T-cell (primary cell): ENCODE results near the gene GPHN. TPM values are rescaled to one million over a fixed set of nuclear protein-coding genes. Genes with fewer than 3 reads are reported as not detected.
A peak's percentile ranks its signal among the peaks of the same experiment; 100 is the strongest.

Experiments used
- ATAC-seq, 4 experiments: fragments of 200-7000 bp in 3 of 4; fragments of 150-1000 bp in 1 of 4; cut with Tn5 transposase; replicated peaks in 1 of 4; 1 replicate in 3 of 4; 2 replicates in 1 of 4; pipeline ENCODE4 v1.10.0; 2021; ENCODE audit warnings: moderate library complexity in 3 of 4, mild to moderate bottlenecking in 2 of 4, moderate number of reproducible peaks in 1 of 4
- CTCF ChIA-PET, 2 donors: fragments of 300-600 bp; sonication (Branson Sonifier 250); formaldehyde crosslinking; loops; one replicate each; lab custom pipeline; 2022; ENCODE audit warnings: antibody characterized with exemption in 2 of 2; lab: Charles Lee
- POLR2A ChIA-PET, 2 donors: fragments of 300-600 bp; sonication (Branson Sonifier 250); formaldehyde crosslinking; loops; one replicate each; lab custom pipeline; 2022; ENCODE audit warnings: antibody characterized with exemption in 2 of 2; lab: Charles Lee
- DNase-seq, 35 experiments: peaks; one replicate each; pipeline versions ENCODE4 v3.0.0 to v3.0.0-alpha.2; 2013 to 2023
- H3K27ac ChIP-seq: one replicate; pipeline ENCODE4 v1.5.1; 2013; ENCODE audit warnings: low read length
- H3K27me3 ChIP-seq, 2 experiments: replicated peaks in 1 of 2; 1 replicate in 1 of 2; 2 replicates in 1 of 2; pipeline versions ENCODE4 v1.6.1 to v1.7.0; 2013; ENCODE audit warnings: low read length in 1 of 2, mixed read lengths in 1 of 2; ENCODE audit not compliant: control insufficient read depth in 2 of 2, insufficient read depth in 2 of 2; ENCODE audit errors: extremely low read depth in 1 of 2
- H3K36me3 ChIP-seq, 2 donors: 1 replicate in 1 of 2; 2 replicates in 1 of 2; pipeline versions ENCODE4 v1.6.1 to v1.7.0; 2013; ENCODE audit warnings: low read length in 1 of 2; ENCODE audit not compliant: control insufficient read depth in 2 of 2, insufficient read depth in 1 of 2; ENCODE audit errors: extremely low read depth in 1 of 2
- H3K4me1 ChIP-seq, 2 experiments: 1 replicate in 1 of 2; 2 replicates in 1 of 2; pipeline versions ENCODE4 v1.6.1 to v1.7.0; 2013; ENCODE audit warnings: low read length in 2 of 2, mixed read lengths in 1 of 2; ENCODE audit not compliant: insufficient read depth in 2 of 2, control insufficient read depth in 1 of 2; ENCODE audit errors: extremely low read depth in 1 of 2
- H3K4me3 ChIP-seq, 2 donors: 1 replicate in 1 of 2; 2 replicates in 1 of 2; pipeline versions ENCODE4 v1.5.1 to v1.7.0; 2013; ENCODE audit warnings: mild to moderate bottlenecking in 2 of 2, low read length in 1 of 2, moderate library complexity in 1 of 2; ENCODE audit not compliant: control insufficient read depth in 1 of 2; ENCODE audit errors: extremely low read depth in 1 of 2
- H3K9me3 ChIP-seq: 2 replicates; pipeline ENCODE4 v1.7.0; 2013
- H3K27ac Mint-ChIP-seq, 2 donors: one replicate each; pipeline ENCODE4 v1.8.0; 2020 to 2021; ENCODE audit warnings: mild to moderate bottlenecking in 2 of 2, mixed read lengths in 2 of 2
- H3K27me3 Mint-ChIP-seq, 2 donors: one replicate each; pipeline ENCODE4 v1.8.0; 2021 to 2022; ENCODE audit warnings: mixed read lengths in 2 of 2
- H3K36me3 Mint-ChIP-seq: one replicate; pipeline ENCODE4 v1.8.0; 2021; ENCODE audit warnings: mixed read lengths
- H3K4me1 Mint-ChIP-seq, 3 donors: one replicate each; pipeline ENCODE4 v1.8.0; 2020 to 2022; ENCODE audit warnings: mixed read lengths in 3 of 3, mild to moderate bottlenecking in 1 of 3
- H3K4me3 Mint-ChIP-seq, 3 donors: one replicate each; pipeline ENCODE4 v1.8.0; 2020 to 2022; ENCODE audit warnings: mild to moderate bottlenecking in 3 of 3, mixed read lengths in 3 of 3, moderate library complexity in 3 of 3
- H3K9me3 Mint-ChIP-seq, 3 donors: one replicate each; pipeline ENCODE4 v1.8.0; 2020 to 2022; ENCODE audit warnings: mixed read lengths in 3 of 3
- WGBS: methylation state at CpG from one replicate; pipeline ENCODE4 v1.1.5; 2013; ENCODE audit warnings: missing lambda C conversion rate; ENCODE audit not compliant: insufficient coverage; 5-methylcytosine and 5-hydroxymethylcytosine counted together
- total RNA-seq, 35 experiments: library from RNA in 6 of 35; stranded (reverse) in 6 of 35; fragments of 120-200 nt in 1 of 35; gene quantifications; one replicate each; pipeline versions ENCODE4 v1.2.1 to v1.2.4 and lab custom pipeline; 2013 to 2026

Gene GPHN
- total RNA-seq (10 to 100 TPM; 13.9 to 21.1 (median 14.4) TPM), total RNA-seq (lab: John Stamatoyannopoulos, UW) (4.5 to 27.5 (median 10.8) reads per million in 29 experiments)
- 14.8 TPM for total RNA-seq (2013)

- Mint-ChIP-seq H3K4me3 (peak within 1 kb of the TSS; percentile 89 to 97 (median 97)), H3K4me1 (peaks cover 40 to 42% (median 40%) of the 10 kb centered on the region in 3 donors), H3K27me3 (peaks cover 0 to 2% of the 10 kb centered on the region in 2 donors), H3K9me3 (no peaks in the 10 kb centered on the region), H3K36me3 (no peaks in the 10 kb centered on the region), H3K27ac (peak within 1 kb of the TSS; percentile 84 to 94)
- peaks cover 3 to 26% of the 10 kb centered on the region in 2 experiments for H3K4me1 ChIP-seq
- no peaks in the 10 kb centered on the region for H3K36me3 ChIP-seq
- peak within 1 kb of the TSS; percentile 80 to 97 for H3K4me3 ChIP-seq
- H3K27me3 ChIP-seq = peaks cover 0 to 8% of the 10 kb centered on the region in 2 experiments
- peak within 1 kb of the TSS; percentile 71 for H3K27ac ChIP-seq
- POLR2A ChIA-PET = interaction anchor here (0.5 to 0.6 kb wide), 3 partner anchors 49 to 852 kb away, joined by 3 to 10 read pairs (median 3); partner anchors contain the start of gene ATP6V1D (in 1 of the 2)
- DNase-seq (peak; percentile 60 to 89 (median 74)), ATAC-seq (peak; percentile 87 to 91 (median 88))
- no peaks in the 10 kb centered on the region for H3K9me3 ChIP-seq
- CTCF ChIA-PET = interaction anchor here in 1 of 2 donors (0.6 to 1.9 kb wide), 5 partner anchors 11 to 1093 kb away, joined by 3 to 10 read pairs (median 5); partner anchors contain the start of genes ATP6V1D and EIF2S1
- WGBS = under 1% methylated on average over 76 of the region's 91 CpGs
These were observed at the start of gene GPHN for GRCh38 chr14:66507722-66508546. Gene GPHN (plus strand): TSS chr14:66508147.

- peaks cover 0 to 11% (median 0%) of the 10 kb centered on the region in 3 donors for H3K9me3 Mint-ChIP-seq
- no peaks in the 10 kb centered on the region for H3K9me3 ChIP-seq
- H3K36me3 Mint-ChIP-seq = peaks cover 24% of the 10 kb centered on the region
- ChIA-PET POLR2A (interaction anchor here in 1 of 2 donors (0.5 kb wide), 1 partner anchor 49 kb away, joined by 10 read pairs; no protein-coding TSS in a partner anchor), CTCF (no interaction called here)
- no peaks in the 10 kb centered on the region for H3K4me1 ChIP-seq
- peaks cover 0 to 3% of the 10 kb centered on the region in 2 donors for H3K27me3 Mint-ChIP-seq
- no peak overlapping the region for H3K27ac Mint-ChIP-seq
- ATAC-seq (no peak), DNase-seq (peak in 1 of 35 experiments; percentile 2)
- no peak overlapping the region for H3K4me3 Mint-ChIP-seq
- H3K4me1 Mint-ChIP-seq = no peaks in the 10 kb centered on the region
- no peaks in the 10 kb centered on the region for H3K36me3 ChIP-seq
- H3K27me3 ChIP-seq = no peaks in the 10 kb centered on the region
- H3K27ac ChIP-seq = no peak overlapping the region
- no peak overlapping the region for H3K4me3 ChIP-seq
These were observed 48.3 kb upstream of the GPHN start for GRCh38 chr14:66459603-66460002.

DNA sequence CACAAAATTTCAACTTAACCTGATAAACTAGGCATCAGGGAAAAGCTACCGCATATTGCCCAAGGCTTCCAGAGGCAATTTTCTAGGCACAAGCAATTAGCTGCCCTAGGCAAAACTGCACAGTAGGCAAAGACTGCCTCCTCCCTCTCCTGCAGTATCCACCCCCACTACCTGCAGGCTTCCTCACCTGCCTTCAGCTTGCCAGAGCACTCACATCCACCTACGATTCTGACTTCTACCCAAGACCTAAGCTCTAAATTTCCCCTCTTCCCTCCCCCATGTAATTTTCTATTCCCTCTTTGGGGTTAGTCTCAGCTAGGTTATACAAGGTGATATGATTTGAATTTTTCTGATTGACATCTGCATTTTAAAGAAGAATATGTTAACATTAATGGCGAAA is 43.7 kb upstream of the GPHN start:
- CTCF ChIA-PET = no interaction called here
- WGBS = 75% methylated on average over 2 of the region's 3 CpGs
- no peak for ATAC-seq

DNA sequence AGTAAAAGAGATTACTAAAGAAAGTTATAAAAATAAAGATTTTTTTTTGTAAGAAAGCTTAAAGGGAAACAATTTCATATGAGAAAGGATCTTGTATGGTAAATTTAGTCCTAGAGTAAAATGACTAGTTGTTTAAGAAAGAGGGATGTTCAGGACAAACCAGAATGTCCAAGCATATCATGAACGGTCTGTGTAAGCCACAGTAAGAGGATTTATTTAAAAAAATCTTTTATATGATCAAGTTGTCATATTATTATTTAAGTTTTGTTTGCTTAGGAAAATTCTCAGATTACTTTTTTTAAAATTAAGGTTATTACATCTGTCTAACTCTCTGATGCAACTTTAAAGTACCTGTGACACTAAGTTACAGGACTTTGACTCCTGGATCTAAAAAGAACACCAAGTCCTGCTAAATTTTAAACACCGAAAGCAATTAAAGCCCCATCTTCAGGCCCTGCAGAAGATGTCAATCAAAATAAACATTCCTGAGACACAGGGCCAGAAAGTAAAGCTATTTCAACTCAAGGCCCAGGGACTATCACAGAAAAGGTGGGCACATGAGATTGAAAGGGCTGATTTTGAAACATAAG is 39.1 kb upstream of the GPHN start:
- DNase-seq (no peak), ATAC-seq (no peak)
- H3K27ac Mint-ChIP-seq = no peak overlapping the region
- Histone ChIP-seq H3K27me3 (no peaks in the 10 kb centered on the region), H3K36me3 (no peaks in the 10 kb centered on the region), H3K4me3 (no peak overlapping the region), H3K27ac (no peak overlapping the region), H3K4me1 (no peaks in the 10 kb centered on the region), H3K9me3 (no peaks in the 10 kb centered on the region)
- H3K36me3 Mint-ChIP-seq = peaks cover 34% of the 10 kb centered on the region
- no peak overlapping the region for H3K4me3 Mint-ChIP-seq
- 100% methylated on average over 1 of the region's 2 CpGs for WGBS
- ChIA-PET POLR2A (no interaction called here), CTCF (no interaction called here)
- peaks cover 7 to 19% (median 15%) of the 10 kb centered on the region in 3 donors for H3K9me3 Mint-ChIP-seq
- no peaks in the 10 kb centered on the region for H3K27me3 Mint-ChIP-seq
- H3K4me1 Mint-ChIP-seq = no peaks in the 10 kb centered on the region

More for the DNA sequence above, 43.7 kb upstream of the GPHN start:
- Histone ChIP-seq H3K27ac (no peak overlapping the region), H3K27me3 (no peaks in the 10 kb centered on the region), H3K36me3 (no peaks in the 10 kb centered on the region), H3K4me3 (no peak overlapping the region), H3K4me1 (no peaks in the 10 kb centered on the region), H3K9me3 (no peaks in the 10 kb centered on the region)
- Mint-ChIP-seq H3K4me1 (no peaks in the 10 kb centered on the region), H3K27me3 (no peaks in the 10 kb centered on the region), H3K9me3 (peaks cover 0 to 2% (median 0%) of the 10 kb centered on the region in 3 donors), H3K4me3 (no peak overlapping the region), H3K27ac (no peak overlapping the region), H3K36me3 (peaks cover 12% of the 10 kb centered on the region)
- POLR2A ChIA-PET = no interaction called here
- no peak for DNase-seq

DNA sequence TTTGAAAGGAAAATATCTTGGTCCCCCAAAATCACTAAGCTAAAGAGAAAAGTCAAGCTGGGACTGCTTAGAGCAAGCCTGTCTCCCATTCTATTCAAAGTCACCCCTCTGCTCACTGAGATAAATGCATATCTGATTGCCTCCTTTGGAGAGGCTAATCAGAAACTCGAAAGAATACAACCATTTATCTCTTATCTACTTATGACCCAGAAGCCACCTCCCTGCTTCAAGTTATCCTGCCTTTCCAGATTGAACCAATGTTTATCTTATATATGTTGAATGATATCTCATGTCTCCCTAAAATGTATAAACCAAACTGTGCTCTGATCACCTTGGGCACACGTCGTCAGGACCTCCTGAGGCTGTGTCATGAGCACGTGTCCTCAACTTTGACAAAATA is 36.4 kb upstream of the GPHN start:
- peaks cover 7 to 22% (median 15%) of the 10 kb centered on the region in 3 donors for H3K9me3 Mint-ChIP-seq
- POLR2A ChIA-PET = no interaction called here
- H3K27me3 ChIP-seq = no peaks in the 10 kb centered on the region
- H3K9me3 ChIP-seq = no peaks in the 10 kb centered on the region
- no peaks in the 10 kb centered on the region for H3K4me1 ChIP-seq
- WGBS = no CpG with 5 or more reads among the region's 4 CpGs
- no peaks in the 10 kb centered on the region for H3K36me3 ChIP-seq
- ATAC-seq (no peak), DNase-seq (no peak)
- H3K4me3 Mint-ChIP-seq = no peak overlapping the region
- no peak overlapping the region for H3K27ac ChIP-seq
- H3K36me3 Mint-ChIP-seq = peaks cover 31% of the 10 kb centered on the region
- no peak overlapping the region for H3K27ac Mint-ChIP-seq
- CTCF ChIA-PET = no interaction called here
- no peaks in the 10 kb centered on the region for H3K4me1 Mint-ChIP-seq
- H3K4me3 ChIP-seq = no peak overlapping the region
- no peaks in the 10 kb centered on the region for H3K27me3 Mint-ChIP-seq

DNA sequence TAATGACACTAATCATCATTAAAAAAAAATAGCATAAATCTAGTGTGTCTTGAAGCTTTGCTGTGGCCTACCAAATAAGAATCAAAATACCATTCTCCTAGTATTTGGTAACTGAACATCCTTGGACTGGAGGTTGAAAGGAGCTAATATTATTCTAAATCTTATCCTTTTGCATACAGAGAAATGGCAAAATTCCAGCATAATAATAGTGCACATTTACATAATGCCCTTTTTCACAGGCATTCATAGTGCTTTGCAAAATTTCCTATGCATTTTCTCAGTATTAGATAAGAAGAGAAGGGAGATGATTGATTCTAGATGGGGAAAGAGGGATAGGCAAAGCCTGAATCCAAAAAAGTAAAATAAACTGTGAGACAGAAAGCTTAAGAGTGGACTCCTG is 35.7 kb upstream of the GPHN start:
- H3K27ac ChIP-seq = no peak overlapping the region
- no peak for ATAC-seq
- no peak overlapping the region for H3K4me3 ChIP-seq
- ChIA-PET POLR2A (no interaction called here), CTCF (no interaction called here)
- Mint-ChIP-seq H3K36me3 (peaks cover 31% of the 10 kb centered on the region), H3K4me3 (no peak overlapping the region), H3K27me3 (no peaks in the 10 kb centered on the region), H3K9me3 (peaks cover 7 to 22% (median 15%) of the 10 kb centered on the region in 3 donors), H3K27ac (no peak overlapping the region), H3K4me1 (no peaks in the 10 kb centered on the region)
- H3K36me3 ChIP-seq = no peaks in the 10 kb centered on the region
- H3K9me3 ChIP-seq = no peaks in the 10 kb centered on the region
- no peaks in the 10 kb centered on the region for H3K4me1 ChIP-seq
- H3K27me3 ChIP-seq = no peaks in the 10 kb centered on the region
- no peak for DNase-seq
